GM03348 (cell line): ENCODE results near the gene THUMPD2.

ENCODE experiments used
- DNase-seq: peaks from one replicate; pipeline ENCODE4 v3.0.0; 2012; ENCODE audit warnings: low spot score

THUMPD2 gene

GRCh38 chr2:39755466-39755865 lies 23.6 kb downstream of the THUMPD2 start:
- DNase-seq: no peak

- DNase-seq: no peak
Observed at GRCh38 chr2:39743269-39743776, 35.7 kb downstream of the THUMPD2 start.

GRCh38 chr2:39741871-39742270 lies 37.2 kb downstream of the THUMPD2 start:
- DNase-seq: no peak

- no peak for DNase-seq
Observed at GRCh38 chr2:39739386-39739785, 39.7 kb downstream of the THUMPD2 start.

- peak; percentile 42 for DNase-seq
Observed at GRCh38 chr2:39738936-39739335, 40.1 kb downstream of the THUMPD2 start.

GRCh38 chr2:39737661-39738060 lies 41.4 kb downstream of the THUMPD2 start:
- peak; percentile 85 for DNase-seq

GRCh38 chr2:39736640-39737039 lies 42.4 kb downstream of the THUMPD2 start:
- DNase-seq: peak; percentile 67

GRCh38 chr2:39735648-39736047 lies 43.4 kb downstream of the THUMPD2 start:
- peak; percentile 29 for DNase-seq

- DNase-seq: no peak
Observed at GRCh38 chr2:39734445-39734844, 44.6 kb downstream of the THUMPD2 start.

GRCh38 chr2:39733070-39733674 lies 45.9 kb downstream of the THUMPD2 start:
- no peak for DNase-seq

GRCh38 chr2:39732482-39732881 lies 46.6 kb downstream of the THUMPD2 start:
- DNase-seq: no peak

- no peak for DNase-seq
Observed at GRCh38 chr2:39731546-39731945, 47.5 kb downstream of the THUMPD2 start.

GRCh38 chr2:39730685-39731302 lies 48.3 kb downstream of the THUMPD2 start:
- DNase-seq: no peak

GRCh38 chr2:39730276-39730675 lies 48.8 kb downstream of the THUMPD2 start:
- no peak for DNase-seq

- peak; percentile 45 for DNase-seq
Observed at GRCh38 chr2:39728941-39729351, 50.1 kb downstream of the THUMPD2 start.

- peak; percentile 23 for DNase-seq
Observed at GRCh38 chr2:39728085-39728484, 51.0 kb downstream of the THUMPD2 start.

GRCh38 chr2:39725401-39725800 lies 53.7 kb downstream of the THUMPD2 start:
- DNase-seq: no peak

GRCh38 chr2:39724828-39725144 lies 54.3 kb downstream of the THUMPD2 start:
- no peak for DNase-seq

- DNase-seq: no peak
Observed at GRCh38 chr2:39723946-39724827, 54.9 kb downstream of the THUMPD2 start.

GRCh38 chr2:39723497-39723896 lies 55.6 kb downstream of the THUMPD2 start:
- no peak for DNase-seq

- DNase-seq: no peak
Observed at GRCh38 chr2:39720970-39721369, 58.1 kb downstream of the THUMPD2 start.

- no peak for DNase-seq
Observed at GRCh38 chr2:39719317-39719716, 59.7 kb downstream of the THUMPD2 start.

- DNase-seq: no peak
Observed at GRCh38 chr2:39718483-39718882, 60.6 kb downstream of the THUMPD2 start.
